ENCODE results near the gene NFKB2. TPM values are rescaled to one million over a fixed set of nuclear protein-coding genes. Genes with fewer than 3 reads are reported as not detected.

Gene NFKB2
- total RNA-seq, 4 donors from 2014 or later, result 19.3 to 49.2 (median 31.8) TPM

GRCh38 chr10:102407425-102408130 is 12.1 kb downstream of the NFKB2 start:
- no peaks in the 10 kb centered on the region for H3K9me3 ChIP-seq
- peaks cover 0 to 9% (median 0%) of the 10 kb centered on the region in 3 donors for H3K36me3 ChIP-seq
- peaks cover 0 to 58% of the 10 kb centered on the region in 2 donors for H3K27me3 ChIP-seq
- no peak for DNase-seq (ENCODE audit: low spot score in 2 of 2)
- no peak for TF ChIP-seq POLR2A (IDR thresholded peaks at IDR 0.05)
- no peak for TF ChIP-seq EP300 (IDR thresholded peaks at IDR 0.05)
- no peak for TF ChIP-seq CTCF (IDR thresholded peaks at IDR 0.05)
- peaks cover 0 to 30% (median 12%) of the 10 kb centered on the region in 4 donors for H3K4me1 ChIP-seq
- no peak overlapping the region for H3K4me3 ChIP-seq
- H3K27ac ChIP-seq, result no peak overlapping the region
- WGBS, 2 donors, result 71 to 75% methylated on average over 12 to 13 of the region's 13 CpGs

DNA sequence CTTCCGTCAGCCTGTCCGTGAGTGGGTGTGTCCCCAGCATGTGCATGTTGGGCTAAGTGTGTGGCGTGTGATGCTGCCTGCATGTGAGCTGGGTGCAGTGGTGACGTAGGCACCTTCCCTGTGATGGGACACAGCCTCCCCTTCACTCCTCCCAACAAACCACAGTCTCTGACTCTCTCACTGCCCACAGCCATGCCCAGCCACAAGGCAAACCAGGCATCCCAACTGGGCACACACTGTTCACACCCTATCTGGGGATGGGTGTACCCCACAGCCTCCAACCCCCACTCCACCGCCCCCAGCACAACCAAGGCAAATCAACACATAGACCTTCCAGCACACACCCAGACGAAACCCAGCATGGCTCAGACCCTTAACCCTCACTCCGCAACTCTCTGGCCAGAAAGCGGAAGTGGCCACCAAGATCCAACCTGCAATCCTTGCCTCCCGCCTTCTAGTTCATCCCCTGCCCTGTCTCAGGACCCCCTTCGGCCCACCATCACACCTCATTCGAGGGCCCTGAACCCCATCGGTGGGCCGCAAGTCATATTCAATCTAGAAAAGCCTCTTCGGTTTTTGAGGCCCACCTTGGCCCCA is 12.7 kb downstream of the NFKB2 start:
- no peak for DNase-seq (ENCODE audit: low spot score in 2 of 2)
- WGBS, 2 donors, result 41 to 45% methylated on average over 10 to 14 of the region's 14 CpGs
- H3K9me3 ChIP-seq, result no peaks in the 10 kb centered on the region
- peak overlapping the region in 3 of 4 donors; percentile 5 to 49 (median 13) for H3K4me3 ChIP-seq
- peaks cover 0 to 64% of the 10 kb centered on the region in 2 donors for H3K27me3 ChIP-seq
- H3K27ac ChIP-seq, result peak overlapping the region in 1 of 4 donors; percentile 50
- TF ChIP-seq POLR2A (IDR thresholded peaks at IDR 0.05) (no peak), CTCF (IDR thresholded peaks at IDR 0.05) (no peak), EP300 (IDR thresholded peaks at IDR 0.05) (no peak)
- H3K4me1 ChIP-seq, result peaks cover 0 to 30% (median 12%) of the 10 kb centered on the region in 4 donors
- peaks cover 0 to 3% (median 0%) of the 10 kb centered on the region in 3 donors for H3K36me3 ChIP-seq

DNA sequence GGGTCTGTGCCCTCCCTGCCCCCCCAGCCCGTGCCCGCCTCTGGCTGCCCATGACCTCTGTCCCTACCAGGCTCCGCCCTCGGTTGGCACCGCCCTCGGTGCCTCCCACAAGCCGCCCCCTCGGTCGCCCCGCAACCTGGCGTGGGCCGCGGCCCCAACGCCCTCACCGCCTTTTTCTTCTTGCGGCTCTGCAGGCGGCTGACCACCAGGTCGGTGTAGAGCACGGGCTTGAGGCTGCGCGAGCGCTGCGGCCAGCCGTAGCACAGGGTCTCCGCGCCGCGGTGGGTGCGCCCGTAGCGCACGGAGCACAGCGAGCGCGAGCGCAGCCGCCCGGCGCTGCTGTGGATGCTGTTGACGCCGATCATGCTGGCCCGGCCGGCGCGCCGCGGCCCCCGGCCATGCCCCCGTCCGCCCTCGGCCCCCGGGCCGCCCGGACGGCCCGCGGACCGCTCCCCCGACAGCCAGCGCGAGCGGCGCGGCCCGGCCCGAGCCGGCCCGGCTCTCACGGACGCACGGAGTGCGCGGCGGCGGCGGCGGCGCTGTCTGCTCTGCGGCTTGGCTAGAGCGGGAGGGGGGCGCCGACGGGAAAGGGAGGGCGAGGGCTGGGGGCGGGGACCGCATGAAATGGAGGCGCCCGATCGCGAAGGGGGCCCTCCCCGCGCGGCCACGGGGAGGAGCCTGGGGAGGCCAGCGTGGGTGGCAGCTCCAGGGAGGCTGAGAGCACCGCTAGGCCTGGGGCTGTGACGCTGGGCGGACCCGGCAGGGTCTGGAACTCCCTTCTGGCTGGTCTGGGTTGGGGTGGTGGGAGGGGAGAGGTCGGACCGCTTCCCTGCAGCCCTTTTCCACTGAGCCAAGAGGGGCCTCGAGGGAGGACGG is 13.5 kb downstream of the NFKB2 start:
- WGBS, 2 donors, result 1% methylated on average over 42 to 60 of the region's 103 CpGs
- H3K4me3 ChIP-seq, result peak overlapping the region; percentile 5 to 49 (median 28)
- H3K4me1 ChIP-seq, result peaks cover 0 to 25% (median 12%) of the 10 kb centered on the region in 4 donors
- TF ChIP-seq POLR2A (IDR thresholded peaks at IDR 0.05) (no peak), EP300 (IDR thresholded peaks at IDR 0.05) (no peak), CTCF (IDR thresholded peaks at IDR 0.05) (no peak)
- peaks cover 0 to 72% of the 10 kb centered on the region in 2 donors for H3K27me3 ChIP-seq
- H3K36me3 ChIP-seq, result no peaks in the 10 kb centered on the region
- no peaks in the 10 kb centered on the region for H3K9me3 ChIP-seq
- H3K27ac ChIP-seq, result peak overlapping the region in 1 of 4 donors; percentile 50
- DNase-seq (ENCODE audit: low spot score in 2 of 2), result no peak

DNA sequence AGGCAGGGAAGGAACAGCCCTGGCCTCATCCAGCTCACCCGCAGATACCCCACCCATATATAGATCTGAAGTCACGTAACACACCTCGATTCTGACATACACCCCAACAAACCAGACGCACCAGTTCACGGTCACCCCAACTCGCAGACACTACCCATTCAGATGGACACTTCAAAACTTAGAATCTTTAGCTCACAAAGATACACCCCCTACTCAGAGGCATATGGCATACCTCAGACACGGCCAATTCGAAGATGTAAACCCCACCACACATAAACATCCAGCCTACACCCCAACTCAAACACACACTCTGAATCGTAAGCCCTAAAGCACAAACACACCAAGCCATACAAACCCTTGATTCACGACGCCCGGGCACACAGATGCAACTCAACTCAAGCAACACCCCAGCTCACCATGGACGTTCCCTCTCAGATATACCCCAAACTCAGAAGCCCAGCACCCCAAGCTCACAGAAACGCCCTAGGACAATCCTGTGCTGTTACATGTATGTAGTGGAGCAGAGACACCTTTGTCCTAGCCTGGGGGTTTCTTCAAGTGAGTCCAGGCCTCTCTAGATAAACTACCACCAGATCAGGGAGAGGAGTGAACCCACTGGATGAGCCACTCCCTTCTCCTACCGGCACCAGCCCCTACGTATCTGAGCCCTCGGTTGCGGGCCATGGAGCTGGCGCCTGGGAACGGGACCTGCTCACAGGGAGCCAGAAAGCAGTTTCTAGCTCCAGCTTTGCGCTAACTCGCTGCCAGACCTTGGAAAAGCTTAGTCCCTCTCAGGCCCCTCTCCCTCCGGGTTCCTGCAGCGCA is 14.3 kb downstream of the NFKB2 start:
- no peak for TF ChIP-seq POLR2A (IDR thresholded peaks at IDR 0.05)
- peaks cover 0 to 80% of the 10 kb centered on the region in 2 donors for H3K27me3 ChIP-seq
- 23 to 24% methylated on average over 19 to 24 of the region's 24 CpGs for WGBS, 2 donors
- no peak overlapping the region for H3K27ac ChIP-seq
- no peaks in the 10 kb centered on the region for H3K9me3 ChIP-seq
- no peak for DNase-seq (ENCODE audit: low spot score in 2 of 2)
- peaks cover 0 to 25% (median 12%) of the 10 kb centered on the region in 4 donors for H3K4me1 ChIP-seq
- no peaks in the 10 kb centered on the region for H3K36me3 ChIP-seq
- H3K4me3 ChIP-seq, result peak overlapping the region in 1 of 4 donors; percentile 49
